ENCODE results near the gene CYP27B1.

Gene CYP27B1

GRCh38 chr12:57807285-57807684, 40.4 kb upstream of the CYP27B1 start:
- no peak overlapping the region for H3K4me3 ChIP-seq (ENCODE audit: low read depth, low read length)
- no peak for DNase-seq
- TF ChIP-seq CTCF (IDR thresholded peaks at IDR 0.05; ENCODE audit: low read depth, low read length, missing control alignments): no peak
- peaks cover 10% of the 10 kb centered on the region for H3K36me3 ChIP-seq (replicated peaks)
- H3K27ac ChIP-seq: no peak overlapping the region
- H3K27me3 ChIP-seq (replicated peaks): no peaks in the 10 kb centered on the region
- in situ Hi-C loops (cut with HindIII; ENCODE audit: low pct_ligation_motif_present, low sequenced_read_pairs): no loop called here

GRCh38 chr12:57806677-57807076, 39.8 kb upstream of the CYP27B1 start:
- H3K36me3 ChIP-seq (replicated peaks): peaks cover 16% of the 10 kb centered on the region
- in situ Hi-C loops (cut with HindIII; ENCODE audit: low pct_ligation_motif_present, low sequenced_read_pairs): no loop called here
- TF ChIP-seq CTCF (IDR thresholded peaks at IDR 0.05; ENCODE audit: low read depth, low read length, missing control alignments): no peak
- no peak overlapping the region for H3K27ac ChIP-seq
- DNase-seq: no peak
- H3K27me3 ChIP-seq (replicated peaks): no peaks in the 10 kb centered on the region
- no peak overlapping the region for H3K4me3 ChIP-seq (ENCODE audit: low read depth, low read length)

- Histone ChIP-seq H3K27me3 (replicated peaks) (no peaks in the 10 kb centered on the region), H3K36me3 (replicated peaks) (peaks cover 23% of the 10 kb centered on the region), H3K27ac (no peak overlapping the region), H3K4me3 (ENCODE audit: low read depth, low read length) (no peak overlapping the region)
- peak; percentile 91 for TF ChIP-seq CTCF (IDR thresholded peaks at IDR 0.05; ENCODE audit: low read depth, low read length, missing control alignments)
- peak; percentile 36 for DNase-seq
- in situ Hi-C loops (cut with HindIII; ENCODE audit: low pct_ligation_motif_present, low sequenced_read_pairs): no loop called here
Measured at GRCh38 chr12:57803319-57803893, 36.5 kb upstream of the CYP27B1 start.

- in situ Hi-C loops (cut with HindIII; ENCODE audit: low pct_ligation_motif_present, low sequenced_read_pairs): no loop called here
- DNase-seq: no peak
- Histone ChIP-seq H3K4me3 (ENCODE audit: low read depth, low read length) (no peak overlapping the region), H3K27me3 (replicated peaks) (no peaks in the 10 kb centered on the region), H3K27ac (no peak overlapping the region), H3K36me3 (replicated peaks) (peaks cover 27% of the 10 kb centered on the region)
- no peak for TF ChIP-seq CTCF (IDR thresholded peaks at IDR 0.05; ENCODE audit: low read depth, low read length, missing control alignments)
Measured at GRCh38 chr12:57802607-57803006, 35.7 kb upstream of the CYP27B1 start.

GRCh38 chr12:57800965-57801364, 34.1 kb upstream of the CYP27B1 start:
- in situ Hi-C loops (cut with HindIII; ENCODE audit: low pct_ligation_motif_present, low sequenced_read_pairs): no loop called here

More at GRCh38 chr12:57800965-57801364, 34.1 kb upstream of the CYP27B1 start:
- Histone ChIP-seq H3K4me3 (ENCODE audit: low read depth, low read length) (no peak overlapping the region), H3K27me3 (replicated peaks) (no peaks in the 10 kb centered on the region), H3K27ac (no peak overlapping the region), H3K36me3 (replicated peaks) (peaks cover 37% of the 10 kb centered on the region)
- DNase-seq: no peak
- TF ChIP-seq CTCF (IDR thresholded peaks at IDR 0.05; ENCODE audit: low read depth, low read length, missing control alignments): no peak

Measured in brain microvascular endothelial cell (primary cell).